HepG2 (cell line): ENCODE data around the gene RNPEPL1. TPM values are rescaled to one million over a fixed set of nuclear protein-coding genes. Genes with fewer than 3 reads are reported as not detected.

ENCODE experiments used
- ATF1 ChIP-seq: IDR thresholded peaks from 2 replicates; pipeline ENCODE4 v1.6.1; 2016; ENCODE audit warnings: mild to moderate bottlenecking, control low read depth
- GTF2F1 ChIP-seq: fragments of 150-350 bp; IDR thresholded peaks from 2 replicates; pipeline ENCODE4 v1.6.1; 2014; ENCODE audit warnings: low read length
- HOXD1 ChIP-seq: sonication (generic); formaldehyde crosslinking; IDR thresholded peaks from 2 replicates; pipeline ENCODE4 v1.5.0; 2020; ENCODE audit warnings: missing genetic modification reagents
- KMT2A ChIP-seq: sonication (generic); formaldehyde crosslinking; IDR thresholded peaks from 2 replicates; pipeline ENCODE4 v1.4.0; 2020; ENCODE audit warnings: missing genetic modification reagents
- SIN3B ChIP-seq: fragments of 150-350 bp; IDR thresholded peaks from 2 replicates; pipeline ENCODE4 v1.6.1; 2014; ENCODE audit warnings: low read length
- SP140L ChIP-seq: sonication (generic); formaldehyde crosslinking; IDR thresholded peaks from 2 replicates; pipeline ENCODE4 v1.4.0; 2020; ENCODE audit warnings: missing genetic modification reagents, borderline replicate concordance
- TBL1XR1 ChIP-seq: fragments of 150-350 bp; IDR thresholded peaks from 2 replicates; pipeline ENCODE4 v1.6.1; 2014; ENCODE audit warnings: borderline replicate concordance, low read length; ENCODE audit not compliant: partially characterized antibody
- TEAD3 ChIP-seq: optimal IDR thresholded peaks from 2 replicates; pipeline ENCODE3; 2016; ENCODE audit warnings: borderline replicate concordance
- THAP11 ChIP-seq: IDR thresholded peaks from 2 replicates; pipeline ENCODE4 v1.6.1; 2016; ENCODE audit warnings: missing biosample characterization, missing genetic modification reagents
- ZFY ChIP-seq: sonication (generic); formaldehyde crosslinking; IDR thresholded peaks from 2 replicates; pipeline ENCODE4 v1.4.0; 2020; ENCODE audit warnings: missing genetic modification reagents
- ZNF329 ChIP-seq: sonication (generic); formaldehyde crosslinking; IDR thresholded peaks from 2 replicates; pipeline ENCODE4 v1.9.0; 2021; ENCODE audit warnings: low read depth, mild to moderate bottlenecking, missing genetic modification reagents
- ZNF33A ChIP-seq: sonication (generic); formaldehyde crosslinking; IDR thresholded peaks from 2 replicates; pipeline ENCODE4 v1.5.1; 2020; ENCODE audit warnings: missing genetic modification reagents, mild to moderate bottlenecking, moderate library complexity, borderline replicate concordance
- ZNF383 ChIP-seq: sonication (generic); formaldehyde crosslinking; IDR thresholded peaks from 2 replicates; pipeline ENCODE4 v1.4.0; 2020; ENCODE audit warnings: missing genetic modification reagents, mild to moderate bottlenecking, borderline replicate concordance
- ZNF501 ChIP-seq: sonication (generic); formaldehyde crosslinking; IDR thresholded peaks from 2 replicates; pipeline ENCODE4 v1.5.1; 2020; ENCODE audit warnings: mild to moderate bottlenecking, moderate library complexity, missing genetic modification reagents
- ZNF569 ChIP-seq: sonication (generic); formaldehyde crosslinking; IDR thresholded peaks from 2 replicates; pipeline ENCODE4 v1.5.0; 2020; ENCODE audit warnings: mild to moderate bottlenecking, missing genetic modification reagents, moderate library complexity, borderline replicate concordance
- polyA plus RNA-seq, 8 experiments: library from polyadenylated mRNA; depleted of rRNA in 3 of 8; stranded (reverse) in 7 of 8; unstranded in 1 of 8; fragments of >200 nt; fragmentation: Illumina TruSeq in 4 of 8; extraction: Trizol in 4 of 8; gene quantifications; 2 replicates each; pipeline versions ENCODE4 v1.2.1 to v1.2.3, GENCODE V29; 2011 to 2016; ENCODE audit warnings: low read depth in 4 of 8, missing spikeins in 1 of 8, mixed read lengths in 1 of 8; ENCODE audit not compliant: insufficient read depth in 1 of 8
- total RNA-seq, 5 experiments: library from RNA; depleted of rRNA; stranded (reverse); fragments of >200 nt; fragmentation: Illumina TruSeq; extraction: Trizol; gene quantifications; 2 replicates each; pipeline ENCODE4 v1.2.3, GENCODE V29; 2016; ENCODE audit warnings: low read depth in 1 of 5
- TF ChIP-seq, protein P1 (sequence below): sonication (generic); formaldehyde crosslinking; IDR thresholded peaks from 2 replicates; pipeline ENCODE4 v1.4.0; 2020; ENCODE audit warnings: missing genetic modification reagents
- TF ChIP-seq, protein P2 (sequence below): sonication (generic); formaldehyde crosslinking; IDR thresholded peaks from 2 replicates; pipeline ENCODE4 v1.8.1; 2022; ENCODE audit warnings: low read depth, mild to moderate bottlenecking, missing genetic modification reagents
- TF ChIP-seq, protein P3 (sequence below): sonication (generic); formaldehyde crosslinking; conservative IDR thresholded peaks from 2 replicates; pipeline ENCODE4 v1.4.0; 2020; ENCODE audit warnings: mild to moderate bottlenecking, missing genetic modification reagents, moderate library complexity

The RNPEPL1 gene
- total and polyA plus RNA-seq, 2 of the 13 experiments (the other 11 are each of a cell fraction or from before 2014, with no cell fraction given), result 13.0 to 18.0 TPM

DNA sequence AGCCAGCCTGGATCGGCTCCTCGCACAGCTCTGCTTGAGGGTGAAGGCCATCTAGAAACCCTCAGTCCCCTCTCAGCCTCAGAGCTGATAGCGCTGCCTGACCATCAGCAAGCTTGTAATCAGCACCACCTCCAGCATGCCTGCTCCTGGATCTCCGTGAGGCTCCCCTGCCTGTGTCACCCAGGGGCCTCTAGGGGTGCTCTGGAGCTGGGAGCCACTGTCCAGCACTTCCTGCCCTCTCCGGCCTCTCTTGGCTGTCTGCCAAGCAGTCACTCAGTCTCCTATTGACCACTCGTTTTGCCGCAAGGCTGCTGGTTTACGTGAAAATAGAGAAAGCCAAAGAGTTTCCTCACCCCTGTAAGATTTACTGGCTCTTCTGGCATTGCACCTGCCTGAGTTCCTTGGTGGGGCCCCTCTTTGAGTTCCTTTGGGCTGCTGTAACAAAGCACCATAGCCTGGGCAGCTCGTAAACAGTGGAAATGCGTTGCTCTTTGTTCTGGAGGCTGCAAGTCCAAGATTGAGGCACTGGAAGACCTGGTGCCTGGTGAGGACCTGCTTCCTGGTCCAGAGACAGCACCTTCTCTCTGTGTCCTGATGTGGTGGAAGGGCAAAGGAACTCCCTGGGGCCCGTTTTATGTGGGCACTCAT, 36.1 kb downstream of the RNPEPL1 start (continued):
- TF ChIP-seq, protein P1, sequence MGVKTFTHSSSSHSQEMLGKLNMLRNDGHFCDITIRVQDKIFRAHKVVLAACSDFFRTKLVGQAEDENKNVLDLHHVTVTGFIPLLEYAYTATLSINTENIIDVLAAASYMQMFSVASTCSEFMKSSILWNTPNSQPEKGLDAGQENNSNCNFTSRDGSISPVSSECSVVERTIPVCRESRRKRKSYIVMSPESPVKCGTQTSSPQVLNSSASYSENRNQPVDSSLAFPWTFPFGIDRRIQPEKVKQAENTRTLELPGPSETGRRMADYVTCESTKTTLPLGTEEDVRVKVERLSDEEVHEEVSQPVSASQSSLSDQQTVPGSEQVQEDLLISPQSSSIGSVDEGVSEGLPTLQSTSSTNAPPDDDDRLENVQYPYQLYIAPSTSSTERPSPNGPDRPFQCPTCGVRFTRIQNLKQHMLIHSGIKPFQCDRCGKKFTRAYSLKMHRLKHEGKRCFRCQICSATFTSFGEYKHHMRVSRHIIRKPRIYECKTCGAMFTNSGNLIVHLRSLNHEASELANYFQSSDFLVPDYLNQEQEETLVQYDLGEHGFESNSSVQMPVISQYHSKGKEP (CRISPR knock-in tag), result no peak
- no peak for TF ChIP-seq ZNF383 (CRISPR knock-in tag)
- TF ChIP-seq, protein P2, sequence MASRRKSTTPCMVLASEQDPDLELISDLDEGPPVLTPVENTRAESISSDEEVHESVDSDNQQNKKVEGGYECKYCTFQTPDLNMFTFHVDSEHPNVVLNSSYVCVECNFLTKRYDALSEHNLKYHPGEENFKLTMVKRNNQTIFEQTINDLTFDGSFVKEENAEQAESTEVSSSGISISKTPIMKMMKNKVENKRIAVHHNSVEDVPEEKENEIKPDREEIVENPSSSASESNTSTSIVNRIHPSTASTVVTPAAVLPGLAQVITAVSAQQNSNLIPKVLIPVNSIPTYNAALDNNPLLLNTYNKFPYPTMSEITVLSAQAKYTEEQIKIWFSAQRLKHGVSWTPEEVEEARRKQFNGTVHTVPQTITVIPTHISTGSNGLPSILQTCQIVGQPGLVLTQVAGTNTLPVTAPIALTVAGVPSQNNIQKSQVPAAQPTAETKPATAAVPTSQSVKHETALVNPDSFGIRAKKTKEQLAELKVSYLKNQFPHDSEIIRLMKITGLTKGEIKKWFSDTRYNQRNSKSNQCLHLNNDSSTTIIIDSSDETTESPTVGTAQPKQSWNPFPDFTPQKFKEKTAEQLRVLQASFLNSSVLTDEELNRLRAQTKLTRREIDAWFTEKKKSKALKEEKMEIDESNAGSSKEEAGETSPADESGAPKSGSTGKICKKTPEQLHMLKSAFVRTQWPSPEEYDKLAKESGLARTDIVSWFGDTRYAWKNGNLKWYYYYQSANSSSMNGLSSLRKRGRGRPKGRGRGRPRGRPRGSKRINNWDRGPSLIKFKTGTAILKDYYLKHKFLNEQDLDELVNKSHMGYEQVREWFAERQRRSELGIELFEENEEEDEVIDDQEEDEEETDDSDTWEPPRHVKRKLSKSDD (CRISPR knock-in tag), result no peak
- peak; percentile 49; the same call in 1 of the 2 replicates for TF ChIP-seq ZNF329
- TF ChIP-seq GTF2F1, result no peak
- TF ChIP-seq TBL1XR1, result peak; percentile 29
- no peak; the same call in 1 of the 2 replicates for TF ChIP-seq ZNF569 (CRISPR knock-in tag)
- TF ChIP-seq, protein P3, sequence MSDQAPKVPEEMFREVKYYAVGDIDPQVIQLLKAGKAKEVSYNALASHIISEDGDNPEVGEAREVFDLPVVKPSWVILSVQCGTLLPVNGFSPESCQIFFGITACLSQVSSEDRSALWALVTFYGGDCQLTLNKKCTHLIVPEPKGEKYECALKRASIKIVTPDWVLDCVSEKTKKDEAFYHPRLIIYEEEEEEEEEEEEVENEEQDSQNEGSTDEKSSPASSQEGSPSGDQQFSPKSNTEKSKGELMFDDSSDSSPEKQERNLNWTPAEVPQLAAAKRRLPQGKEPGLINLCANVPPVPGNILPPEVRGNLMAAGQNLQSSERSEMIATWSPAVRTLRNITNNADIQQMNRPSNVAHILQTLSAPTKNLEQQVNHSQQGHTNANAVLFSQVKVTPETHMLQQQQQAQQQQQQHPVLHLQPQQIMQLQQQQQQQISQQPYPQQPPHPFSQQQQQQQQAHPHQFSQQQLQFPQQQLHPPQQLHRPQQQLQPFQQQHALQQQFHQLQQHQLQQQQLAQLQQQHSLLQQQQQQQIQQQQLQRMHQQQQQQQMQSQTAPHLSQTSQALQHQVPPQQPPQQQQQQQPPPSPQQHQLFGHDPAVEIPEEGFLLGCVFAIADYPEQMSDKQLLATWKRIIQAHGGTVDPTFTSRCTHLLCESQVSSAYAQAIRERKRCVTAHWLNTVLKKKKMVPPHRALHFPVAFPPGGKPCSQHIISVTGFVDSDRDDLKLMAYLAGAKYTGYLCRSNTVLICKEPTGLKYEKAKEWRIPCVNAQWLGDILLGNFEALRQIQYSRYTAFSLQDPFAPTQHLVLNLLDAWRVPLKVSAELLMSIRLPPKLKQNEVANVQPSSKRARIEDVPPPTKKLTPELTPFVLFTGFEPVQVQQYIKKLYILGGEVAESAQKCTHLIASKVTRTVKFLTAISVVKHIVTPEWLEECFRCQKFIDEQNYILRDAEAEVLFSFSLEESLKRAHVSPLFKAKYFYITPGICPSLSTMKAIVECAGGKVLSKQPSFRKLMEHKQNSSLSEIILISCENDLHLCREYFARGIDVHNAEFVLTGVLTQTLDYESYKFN (CRISPR knock-in tag), result peak; percentile 83
- peak; percentile 58 for TF ChIP-seq KMT2A
- no peak; the same call in 1 of the 2 replicates for TF ChIP-seq ATF1 (CRISPR knock-in tag)
- TF ChIP-seq ZFY, result peak; percentile 65; the same call in 1 of the 2 replicates
- TF ChIP-seq ZNF501, result no peak
- no peak for TF ChIP-seq HOXD1 (CRISPR knock-in tag)
- no peak for TF ChIP-seq SIN3B
- TF ChIP-seq SP140L (CRISPR knock-in tag), result peak; percentile 93; the same call in 1 of the 2 replicates
- peak; percentile 88 for TF ChIP-seq THAP11 (CRISPR knock-in tag)
- TF ChIP-seq TEAD3 (CRISPR knock-in tag), result peak; percentile 53
- TF ChIP-seq ZNF33A, result no peak
